Heart left ventricle (tissue), 16 donors: Measurements from ENCODE around the gene LRRC10B. TPM values are rescaled to one million over a fixed set of nuclear protein-coding genes. Genes with fewer than 3 reads are reported as not detected.

Experiments used
- ATAC-seq, 4 donors: fragments of 200-7000 bp; cut with Tn5 transposase; one replicate each; pipeline ENCODE4 v1.9.1; 2020 to 2022; ENCODE audit warnings: moderate library complexity in 4 of 4, mild to moderate bottlenecking in 3 of 4, moderate number of reproducible peaks in 1 of 4
- DNase-seq, 5 donors: peaks; one replicate each; pipeline ENCODE4 v3.0.0-alpha.2; 2020
- H3K27ac ChIP-seq, 12 donors: fragments of 200-600 bp; sonication (generic) in 4 of 12; one replicate each; pipeline versions ENCODE4 v1.5.0 to v1.8.0; 2016 to 2022; ENCODE audit warnings: mild to moderate bottlenecking in 2 of 12
- H3K27me3 ChIP-seq, 9 donors: fragments of 200-600 bp; sonication (generic) in 2 of 9; one replicate each; pipeline versions ENCODE4 v1.5.1 to v1.8.0; 2016 to 2022; ENCODE audit warnings: mild to moderate bottlenecking in 3 of 9
- H3K36me3 ChIP-seq, 9 donors: fragments of 200-600 bp; sonication (generic) in 2 of 9; one replicate each; pipeline versions ENCODE4 v1.5.0 to v1.8.0; 2018 to 2022; ENCODE audit warnings: mild to moderate bottlenecking in 2 of 9
- H3K4me1 ChIP-seq, 12 donors: fragments of 200-600 bp; sonication (generic) in 4 of 12; one replicate each; pipeline versions ENCODE4 v1.5.0 to v1.8.0; 2016 to 2022; ENCODE audit warnings: mild to moderate bottlenecking in 3 of 12
- H3K4me3 ChIP-seq, 12 donors: fragments of 200-600 bp; sonication (generic) in 4 of 12; one replicate each; pipeline versions ENCODE4 v1.5.0 to v1.8.0; 2017 to 2022; ENCODE audit warnings: mild to moderate bottlenecking in 9 of 12, moderate library complexity in 4 of 12
- H3K9me3 ChIP-seq, 12 donors: fragments of 200-600 bp; sonication (generic) in 4 of 12; one replicate each; pipeline versions ENCODE4 v1.5.0 to v1.8.0; 2016 to 2022; ENCODE audit warnings: mild to moderate bottlenecking in 1 of 12
- CTCF ChIP-seq, 12 donors: fragments of 200-600 bp; sonication (generic) in 4 of 12; IDR thresholded peaks; one replicate each; pipeline versions ENCODE4 v1.5.0 to v1.8.0; 2018 to 2022; ENCODE audit warnings: antibody characterized with exemption in 12 of 12, mild to moderate bottlenecking in 5 of 12
- POLR2A ChIP-seq, 2 donors: fragments of 450-650 bp; IDR thresholded peaks; one replicate each; pipeline ENCODE4 v1.6.1; 2017; ENCODE audit warnings: antibody characterized with exemption in 2 of 2, mild to moderate bottlenecking in 2 of 2, moderate library complexity in 2 of 2
- WGBS, 4 donors: extraction: QIAGEN DNeasy Blood & Tissue Kit in 2 of 4; methylation state at CpG; one replicate each; pipeline versions ENCODE4 v1.1.5 to v1.1.7; 2013 to 2018; 5-methylcytosine and 5-hydroxymethylcytosine counted together
- intact Hi-C, 10 donors: fragments of 100-400 bp; cut with DNase I; formaldehyde crosslinking; loops; one replicate each; pipeline versions ENCODE4 v1.11.1 to v1.14.2; 2022
- polyA plus RNA-seq, 2 donors: library from polyadenylated mRNA; stranded (reverse); fragments of 200-250 nt; gene quantifications; one replicate each; pipeline ENCODE4 v1.2.3, GENCODE V29; 2013
- total RNA-seq, 9 donors: library from RNA; depleted of rRNA in 2 of 9; stranded (reverse); fragments of >200 nt in 2 of 9; fragmentation: NEBNext Ultra II Directional in 3 of 9; extraction: Animal tissue kit (Norgen Biotek cat#: 25700) in 3 of 9; gene quantifications; one replicate each; pipeline versions ENCODE4 v1.1.0 to v1.2.4, GENCODE V29; 2016 to 2023
- donor health status: ischemic (EF 13 %, LVEDD 7.1; RV severe dilation, severe dysfunction).
- donor health status: healthy with polysubstance abuse.
- donor health status: DM: no; HTN: yes; CAD: no.
- donor health status: DM: no; HTN: no; CAD: no.
- donor health status: ischemic (EF 25% LVEDD 6.9; RV normal size, moderate dysfunction).
- donor health status: ischemic (EF 25% LVEDD 5.7; RV mildly dilated, moderate dysfunction).
- donor health status: healthy.
- donor health status: DM: yes; HTN: yes; CAD: no.
- donor health status: ischemic (EF 35%, LVEDD 5.7; RV mildly dilated, moderate dysfunction).
- donor health status: nonischemic (EF 11% LVEDD 7.7; RV severe dilation, severe dysfunction).
- donor health status: DM: yes; HTN: yes; CAD: no.
- donor health status: PGD.
- donor health status: ischemic (EF 29% LVEDD 5.4; RV normal size, mild dysfunction).
- donor health status: nonischemic (EF 23%, LVEDD 6.1; RV moderate dilation, normal function).

LRRC10B gene
- total and polyA plus RNA-seq, 11 donors: 0.15 to 4.2 (median 1.1) TPM

- Histone ChIP-seq H3K36me3 (no peaks in the 10 kb centered on the region), H3K9me3 (no peaks in the 10 kb centered on the region), H3K27me3 (no peaks in the 10 kb centered on the region), H3K27ac (no peak overlapping the region), H3K4me3 (no peak overlapping the region), H3K4me1 (peaks cover 0 to 23% (median 2%) of the 10 kb centered on the region in 12 donors)
- DNase-seq: no peak
- ATAC-seq: no peak
- TF ChIP-seq POLR2A (IDR thresholded peaks at IDR 0.05) (no peak), CTCF (IDR thresholded peaks at IDR 0.05) (no peak)
- WGBS, 4 donors: 82 to 85% (median 82%) methylated on average over 15 of the region's 15 CpGs
- intact Hi-C loops: no loop called here
Observed at GRCh38 chr11:61498767-61499341, 9.7 kb upstream of the LRRC10B start.

DNA sequence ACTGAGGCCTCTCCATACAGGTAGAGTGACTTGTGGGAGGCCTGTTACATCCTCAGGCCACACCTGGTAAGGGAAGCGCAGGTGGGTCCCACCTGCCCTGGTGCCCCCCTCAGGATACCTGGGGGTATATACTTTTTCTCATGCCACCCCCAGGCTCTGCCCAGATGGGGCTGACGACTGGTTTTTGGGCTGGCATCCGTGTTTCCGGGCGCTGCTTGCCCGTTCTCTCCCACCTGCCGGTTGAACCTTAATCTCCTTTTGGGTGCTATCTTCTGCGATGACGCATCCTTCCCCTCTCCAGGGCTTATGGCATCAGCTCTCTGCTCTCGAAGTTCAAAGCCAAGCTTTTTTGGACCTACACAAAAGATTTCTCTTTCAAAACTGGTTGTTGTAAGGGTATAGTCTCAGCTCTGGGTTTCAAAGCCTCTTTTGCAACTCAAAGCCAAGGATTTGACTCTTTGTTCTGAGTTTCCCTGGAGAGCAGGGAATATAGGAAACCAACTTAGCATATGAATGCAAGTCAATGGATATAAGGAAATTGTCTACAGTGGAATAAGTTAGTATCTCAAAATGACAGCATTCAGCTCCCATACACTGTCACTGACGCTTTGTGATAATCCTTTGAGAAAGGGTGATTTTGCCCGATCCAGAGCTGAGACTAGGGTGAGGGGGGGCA lies 8.6 kb upstream of the LRRC10B start:
- H3K4me3 ChIP-seq: no peak overlapping the region
- H3K36me3 ChIP-seq: no peaks in the 10 kb centered on the region
- H3K4me1 ChIP-seq: peaks cover 0 to 14% (median 1%) of the 10 kb centered on the region in 12 donors
- intact Hi-C loops: no loop called here
- H3K27me3 ChIP-seq: peaks cover 0 to under 1% (median 0%) of the 10 kb centered on the region in 9 donors
- no peak overlapping the region for H3K27ac ChIP-seq
- 61 to 75% (median 71%) methylated on average over 12 of the region's 12 CpGs for WGBS, 4 donors
- H3K9me3 ChIP-seq: no peaks in the 10 kb centered on the region
- ATAC-seq (no peak), DNase-seq (no peak)
- TF ChIP-seq POLR2A (IDR thresholded peaks at IDR 0.05) (no peak), CTCF (IDR thresholded peaks at IDR 0.05) (no peak)

GRCh38 chr11:61502522-61502921 lies 6.0 kb upstream of the LRRC10B start:
- ATAC-seq (no peak), DNase-seq (no peak)
- H3K4me1 ChIP-seq: no peaks in the 10 kb centered on the region
- no peaks in the 10 kb centered on the region for H3K9me3 ChIP-seq
- intact Hi-C loops: no loop called here
- H3K4me3 ChIP-seq: no peak overlapping the region
- no peak overlapping the region for H3K27ac ChIP-seq
- peaks cover 0 to 21% (median 7%) of the 10 kb centered on the region in 9 donors for H3K27me3 ChIP-seq
- TF ChIP-seq POLR2A (IDR thresholded peaks at IDR 0.05): no peak
- TF ChIP-seq CTCF (IDR thresholded peaks at IDR 0.05): no peak
- no peaks in the 10 kb centered on the region for H3K36me3 ChIP-seq
- 84 to 100% (median 92%) methylated on average over 1 of the region's 1 CpG for WGBS, 4 donors

- H3K4me3 ChIP-seq: no peak overlapping the region
- peaks cover 0 to 28% (median 15%) of the 10 kb centered on the region in 9 donors for H3K27me3 ChIP-seq
- TF ChIP-seq POLR2A (IDR thresholded peaks at IDR 0.05) (no peak), CTCF (IDR thresholded peaks at IDR 0.05) (no peak)
- H3K36me3 ChIP-seq: no peaks in the 10 kb centered on the region
- H3K9me3 ChIP-seq: no peaks in the 10 kb centered on the region
- H3K4me1 ChIP-seq: peaks cover 0 to 4% (median 0%) of the 10 kb centered on the region in 12 donors
- ATAC-seq: peak in 1 of 4 donors; percentile 16
- WGBS, 4 donors: 83 to 89% (median 85%) methylated on average over 8 of the region's 8 CpGs
- DNase-seq: no peak
- intact Hi-C loops: no loop called here
- H3K27ac ChIP-seq: no peak overlapping the region
Observed at GRCh38 chr11:61503135-61503770, 5.3 kb upstream of the LRRC10B start.
